Measurements from ENCODE around the gene DMRT1.

Gene DMRT1

GRCh38 chr9:969310-970150 is 128.0 kb downstream of the DMRT1 start:
- H3K4me3 ChIP-seq (ENCODE audit: low read depth, low read length), result no peak overlapping the region
- TF ChIP-seq MYC (IDR thresholded peaks at IDR 0.05; ENCODE audit: low read depth, low read length) (no peak), POLR2A (IDR thresholded peaks at IDR 0.05; ENCODE audit: extremely low read depth, insufficient read length) (no peak), MAX (IDR thresholded peaks at IDR 0.05; ENCODE audit: low read depth, low read length) (no peak), CTCF (IDR thresholded peaks at IDR 0.05; ENCODE audit: low read depth, low read length) (peak; percentile 10)
- no peak for DNase-seq (ENCODE audit: low read depth)

- no peak for DNase-seq (ENCODE audit: low read depth)
- H3K4me3 ChIP-seq (ENCODE audit: low read depth, low read length), result no peak overlapping the region
- TF ChIP-seq MAX (IDR thresholded peaks at IDR 0.05; ENCODE audit: low read depth, low read length) (no peak), MYC (IDR thresholded peaks at IDR 0.05; ENCODE audit: low read depth, low read length) (no peak), POLR2A (IDR thresholded peaks at IDR 0.05; ENCODE audit: extremely low read depth, insufficient read length) (no peak), CTCF (IDR thresholded peaks at IDR 0.05; ENCODE audit: low read depth, low read length) (no peak)
Measured at GRCh38 chr9:970151-970996, 128.9 kb downstream of the DMRT1 start.

- H3K4me3 ChIP-seq (ENCODE audit: low read depth, low read length), result no peak overlapping the region
- no peak for DNase-seq (ENCODE audit: low read depth)
- TF ChIP-seq POLR2A (IDR thresholded peaks at IDR 0.05; ENCODE audit: extremely low read depth, insufficient read length) (no peak), MYC (IDR thresholded peaks at IDR 0.05; ENCODE audit: low read depth, low read length) (no peak)
Measured at GRCh38 chr9:971901-972500, 130.5 kb downstream of the DMRT1 start.

- no peak for DNase-seq (ENCODE audit: low read depth)
- TF ChIP-seq CTCF (IDR thresholded peaks at IDR 0.05; ENCODE audit: low read depth, low read length) (no peak), MAX (IDR thresholded peaks at IDR 0.05; ENCODE audit: low read depth, low read length) (no peak), POLR2A (IDR thresholded peaks at IDR 0.05; ENCODE audit: extremely low read depth, insufficient read length) (no peak), MYC (IDR thresholded peaks at IDR 0.05; ENCODE audit: low read depth, low read length) (no peak)
- no peak overlapping the region for H3K4me3 ChIP-seq (ENCODE audit: low read depth, low read length)
Measured at GRCh38 chr9:972501-973294, 131.2 kb downstream of the DMRT1 start.

- no peak for DNase-seq (ENCODE audit: low read depth)
- no peak for TF ChIP-seq CTCF (IDR thresholded peaks at IDR 0.05; ENCODE audit: low read depth, low read length)
- no peak for TF ChIP-seq POLR2A (IDR thresholded peaks at IDR 0.05; ENCODE audit: extremely low read depth, insufficient read length)
- TF ChIP-seq MAX (IDR thresholded peaks at IDR 0.05; ENCODE audit: low read depth, low read length), result no peak
- TF ChIP-seq MYC (IDR thresholded peaks at IDR 0.05; ENCODE audit: low read depth, low read length), result no peak
- no peak overlapping the region for H3K4me3 ChIP-seq (ENCODE audit: low read depth, low read length)
Measured at GRCh38 chr9:973295-973834, 131.9 kb downstream of the DMRT1 start.
